ENCODE measurements around the gene GPR158. TPM values are rescaled to one million over a fixed set of nuclear protein-coding genes. Genes with fewer than 3 reads are reported as not detected.

The GPR158 gene
- total and polyA plus RNA-seq, 2 experiments from 2014 or later: 0.02 to 0.47 TPM

GRCh38 chr10:25614652-25615051 lies 439.9 kb downstream of the GPR158 start:
- H3K79me2 ChIP-seq: no peaks in the 10 kb centered on the region
- H3K9me3 ChIP-seq (ENCODE audit: low read depth): no peaks in the 10 kb centered on the region
- WGBS (ENCODE audit: low lambda C conversion rate, missing lambda C conversion rate): 78% methylated on average over 2 of the region's 2 CpGs
- no peak for DNase-seq (ENCODE audit: low spot score)
- H3K27ac ChIP-seq: no peak overlapping the region
- no peaks in the 10 kb centered on the region for H3K36me3 ChIP-seq (replicated peaks; ENCODE audit: insufficient read depth, low read depth)
- no peaks in the 10 kb centered on the region for H3K9me2 ChIP-seq (replicated peaks; ENCODE audit: insufficient read depth)
- H3K4me1 ChIP-seq (ENCODE audit: insufficient read depth): no peaks in the 10 kb centered on the region
- TF ChIP-seq CTCF (IDR thresholded peaks at IDR 0.05; ENCODE audit: poor library complexity): no peak
- TF ChIP-seq EZH2 (IDR thresholded peaks at IDR 0.05; ENCODE audit: borderline replicate concordance): no peak
- TF ChIP-seq EZH2phosphoT487 (IDR thresholded peaks at IDR 0.05; ENCODE audit: low read depth, severe bottlenecking, unreplicated experiment): no peak
- no peak overlapping the region for H3K4me2 ChIP-seq
- H4K20me1 ChIP-seq (ENCODE audit: insufficient read depth, poor library complexity, severe bottlenecking): no peaks in the 10 kb centered on the region
- H2AFZ ChIP-seq: no peak overlapping the region
- H3K4me3 ChIP-seq: no peak overlapping the region
- no peaks in the 10 kb centered on the region for H3K27me3 ChIP-seq

GRCh38 chr10:25615926-25616325 lies 441.1 kb downstream of the GPR158 start:
- H3K4me1 ChIP-seq (ENCODE audit: insufficient read depth): no peaks in the 10 kb centered on the region
- H3K4me2 ChIP-seq: no peak overlapping the region
- H3K4me3 ChIP-seq: no peak overlapping the region
- H3K27me3 ChIP-seq: no peaks in the 10 kb centered on the region
- H3K27ac ChIP-seq: no peak overlapping the region
- H3K36me3 ChIP-seq (replicated peaks; ENCODE audit: insufficient read depth, low read depth): no peaks in the 10 kb centered on the region
- 84% methylated on average over 5 of the region's 5 CpGs for WGBS (ENCODE audit: low lambda C conversion rate, missing lambda C conversion rate)
- no peak overlapping the region for H2AFZ ChIP-seq
- no peak for TF ChIP-seq CTCF (IDR thresholded peaks at IDR 0.05; ENCODE audit: poor library complexity)
- no peak for TF ChIP-seq EZH2 (IDR thresholded peaks at IDR 0.05; ENCODE audit: borderline replicate concordance)
- TF ChIP-seq EZH2phosphoT487 (IDR thresholded peaks at IDR 0.05; ENCODE audit: low read depth, severe bottlenecking, unreplicated experiment): no peak
- H3K79me2 ChIP-seq: no peaks in the 10 kb centered on the region
- no peak for DNase-seq (ENCODE audit: low spot score)
- no peaks in the 10 kb centered on the region for H4K20me1 ChIP-seq (ENCODE audit: insufficient read depth, poor library complexity, severe bottlenecking)
- no peaks in the 10 kb centered on the region for H3K9me2 ChIP-seq (replicated peaks; ENCODE audit: insufficient read depth)
- H3K9me3 ChIP-seq (ENCODE audit: low read depth): no peaks in the 10 kb centered on the region

- no peak overlapping the region for H3K27ac ChIP-seq
- no peak overlapping the region for H3K4me2 ChIP-seq
- no peaks in the 10 kb centered on the region for H3K4me1 ChIP-seq (ENCODE audit: insufficient read depth)
- no peaks in the 10 kb centered on the region for H3K79me2 ChIP-seq
- no peak overlapping the region for H3K4me3 ChIP-seq
- H3K27me3 ChIP-seq: no peaks in the 10 kb centered on the region
- DNase-seq (ENCODE audit: low spot score): no peak
- H3K36me3 ChIP-seq (replicated peaks; ENCODE audit: insufficient read depth, low read depth): no peaks in the 10 kb centered on the region
- no peak for TF ChIP-seq EZH2 (IDR thresholded peaks at IDR 0.05; ENCODE audit: borderline replicate concordance)
- no peak for TF ChIP-seq EZH2phosphoT487 (IDR thresholded peaks at IDR 0.05; ENCODE audit: low read depth, severe bottlenecking, unreplicated experiment)
- no peak for TF ChIP-seq CTCF (IDR thresholded peaks at IDR 0.05; ENCODE audit: poor library complexity)
- H2AFZ ChIP-seq: no peak overlapping the region
- no peaks in the 10 kb centered on the region for H3K9me2 ChIP-seq (replicated peaks; ENCODE audit: insufficient read depth)
- H4K20me1 ChIP-seq (ENCODE audit: insufficient read depth, poor library complexity, severe bottlenecking): no peaks in the 10 kb centered on the region
- no peaks in the 10 kb centered on the region for H3K9me3 ChIP-seq (ENCODE audit: low read depth)
- WGBS (ENCODE audit: low lambda C conversion rate, missing lambda C conversion rate): 81% methylated on average over 1 of the region's 1 CpG
These were observed 442.2 kb downstream of the GPR158 start for GRCh38 chr10:25616903-25617592.

Data from hepatocyte (in vitro differentiated cells).